ENCODE measurements around the gene HM13. TPM values are rescaled to one million over a fixed set of nuclear protein-coding genes. Genes with fewer than 3 reads are reported as not detected.
"Not testable (repeated sequence)": the region's sequence is repeated elsewhere in the genome, so short reads cannot be mapped to it uniquely, and the experiment has no call there.

The HM13 gene
- total RNA-seq, 2 donors from 2014 or later = 120 to 206 TPM

DNA sequence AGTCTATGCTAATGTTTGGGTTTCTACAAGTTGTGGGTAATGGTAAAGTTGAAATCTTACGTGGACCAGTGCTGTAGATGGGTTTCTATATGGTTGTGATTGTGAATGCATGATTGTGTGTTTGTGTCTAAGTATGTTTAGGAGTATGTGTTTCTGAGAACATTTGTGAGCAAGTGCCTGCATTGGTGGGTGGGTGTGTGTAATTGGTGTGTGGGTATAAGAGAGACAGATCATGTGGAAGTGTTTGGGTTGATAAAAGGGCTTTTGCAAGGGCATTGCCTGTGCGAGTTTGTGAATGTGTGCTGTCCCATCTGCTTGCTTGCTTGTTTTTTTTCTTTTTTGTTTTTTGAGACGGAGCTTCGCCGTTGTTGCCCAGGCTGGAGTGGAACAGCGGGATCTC is 65.0 kb downstream of the HM13 start:
- Histone ChIP-seq H3K4me1 (ENCODE audit: control insufficient read depth, insufficient read depth, low read length) (peaks cover 3% of the 10 kb centered on the region), H3K9me3 (ENCODE audit: control insufficient read depth, low read length) (no peaks in the 10 kb centered on the region), H3K9ac (ENCODE audit: extremely low read depth, low read length, poor library complexity, severe bottlenecking) (no peak overlapping the region), H3K27me3 (ENCODE audit: control insufficient read depth, insufficient read depth, low read length, poor library complexity, severe bottlenecking) (no peaks in the 10 kb centered on the region), H3K4me3 (ENCODE audit: low read length) (no peak overlapping the region), H3K36me3 (ENCODE audit: control insufficient read depth, insufficient read depth, low read length) (no peaks in the 10 kb centered on the region), H3K27ac (ENCODE audit: low read depth, low read length) (no peak overlapping the region)
- Mint-ChIP-seq H3K27me3 (ENCODE audit: insufficient read depth) (no peaks in the 10 kb centered on the region), H3K4me1 (peaks cover 34% of the 10 kb centered on the region), H3K4me3 (no peak overlapping the region), H3K36me3 (ENCODE audit: low read depth) (peaks cover 17% of the 10 kb centered on the region), H3K27ac (peak overlapping the region; percentile 13), H3K9me3 (peaks cover 4% of the 10 kb centered on the region)
- DNase-seq = no peak
- TF ChIP-seq, protein P1, sequence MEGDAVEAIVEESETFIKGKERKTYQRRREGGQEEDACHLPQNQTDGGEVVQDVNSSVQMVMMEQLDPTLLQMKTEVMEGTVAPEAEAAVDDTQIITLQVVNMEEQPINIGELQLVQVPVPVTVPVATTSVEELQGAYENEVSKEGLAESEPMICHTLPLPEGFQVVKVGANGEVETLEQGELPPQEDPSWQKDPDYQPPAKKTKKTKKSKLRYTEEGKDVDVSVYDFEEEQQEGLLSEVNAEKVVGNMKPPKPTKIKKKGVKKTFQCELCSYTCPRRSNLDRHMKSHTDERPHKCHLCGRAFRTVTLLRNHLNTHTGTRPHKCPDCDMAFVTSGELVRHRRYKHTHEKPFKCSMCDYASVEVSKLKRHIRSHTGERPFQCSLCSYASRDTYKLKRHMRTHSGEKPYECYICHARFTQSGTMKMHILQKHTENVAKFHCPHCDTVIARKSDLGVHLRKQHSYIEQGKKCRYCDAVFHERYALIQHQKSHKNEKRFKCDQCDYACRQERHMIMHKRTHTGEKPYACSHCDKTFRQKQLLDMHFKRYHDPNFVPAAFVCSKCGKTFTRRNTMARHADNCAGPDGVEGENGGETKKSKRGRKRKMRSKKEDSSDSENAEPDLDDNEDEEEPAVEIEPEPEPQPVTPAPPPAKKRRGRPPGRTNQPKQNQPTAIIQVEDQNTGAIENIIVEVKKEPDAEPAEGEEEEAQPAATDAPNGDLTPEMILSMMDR (conservative IDR thresholded peaks at IDR 0.05) = no peak
- WGBS, 2 experiments (ENCODE audit: insufficient coverage in 1 of 2, insufficient read length in 1 of 2) = 97 to 98% methylated on average over 5 to 6 of the region's 6 CpGs

DNA sequence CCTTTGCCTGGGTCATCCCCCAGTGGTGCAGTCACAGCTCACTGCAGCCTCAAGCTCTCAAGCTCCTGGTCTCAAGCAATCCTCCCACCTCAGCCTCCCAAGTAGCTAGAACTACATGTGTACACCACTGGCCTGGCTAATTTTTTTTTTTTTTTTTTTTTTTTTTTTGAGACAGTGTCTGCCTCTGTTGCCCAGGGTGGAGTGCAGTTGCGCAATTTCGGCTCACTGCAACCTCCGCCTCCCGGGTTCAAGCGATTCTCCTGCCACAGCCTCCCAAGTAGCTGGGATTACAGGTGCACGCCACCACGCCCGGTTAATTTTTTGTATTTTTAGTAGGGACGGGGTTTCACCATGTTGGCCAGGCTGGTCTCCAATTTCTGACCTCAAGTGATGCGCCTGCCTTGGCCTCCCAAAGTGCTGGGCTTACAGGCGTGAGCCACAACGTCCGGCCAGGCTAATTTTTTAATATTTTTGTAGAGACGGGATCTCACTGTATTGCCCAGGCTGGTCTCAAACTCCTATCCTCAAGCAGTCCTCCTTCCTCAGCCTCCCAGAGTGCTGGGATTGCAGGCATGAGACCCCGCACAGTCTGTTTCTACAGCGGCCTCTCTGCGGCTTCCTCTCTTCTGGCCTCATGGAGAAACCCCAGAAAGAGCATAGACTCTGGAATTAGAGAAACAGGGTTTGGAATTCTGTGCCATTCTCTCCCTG is 65.9 kb downstream of the HM13 start:
- peaks cover 19% of the 10 kb centered on the region for H3K36me3 Mint-ChIP-seq (ENCODE audit: low read depth)
- not testable (repeated sequence) for H3K4me3 Mint-ChIP-seq, H3K9me3 Mint-ChIP-seq

DNA sequence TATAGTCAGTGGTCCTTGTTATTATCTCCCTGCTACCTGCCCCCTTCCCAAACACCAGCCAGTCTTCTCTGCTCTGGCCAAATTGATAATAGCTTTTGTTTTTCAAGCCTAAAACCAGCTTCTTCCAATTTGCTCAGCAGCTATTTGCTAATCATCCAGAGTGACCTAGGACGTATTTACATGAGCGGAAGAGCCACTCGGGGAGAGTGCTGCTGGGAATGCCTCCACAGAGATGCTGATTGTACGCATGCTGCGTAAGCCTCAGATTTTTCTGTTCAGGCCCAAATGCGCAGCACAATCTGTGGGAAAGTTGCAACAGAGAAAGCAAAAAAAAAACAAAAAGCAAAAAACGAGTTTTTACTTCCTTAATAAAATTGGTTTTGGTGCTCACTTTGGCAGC is 66.5 kb downstream of the HM13 start:
- H3K36me3 ChIP-seq (ENCODE audit: control insufficient read depth, insufficient read depth, low read length) = no peaks in the 10 kb centered on the region
- WGBS, 2 experiments (ENCODE audit: insufficient coverage in 1 of 2, insufficient read length in 1 of 2) = 73 to 74% methylated on average over 6 to 7 of the region's 7 CpGs
- no peaks in the 10 kb centered on the region for H3K27me3 ChIP-seq (ENCODE audit: control insufficient read depth, insufficient read depth, low read length, poor library complexity, severe bottlenecking)
- peaks cover 40% of the 10 kb centered on the region for H3K4me1 Mint-ChIP-seq
- H3K36me3 Mint-ChIP-seq (ENCODE audit: low read depth) = peaks cover 20% of the 10 kb centered on the region
- H3K27me3 Mint-ChIP-seq (ENCODE audit: insufficient read depth) = no peaks in the 10 kb centered on the region
- no peaks in the 10 kb centered on the region for H3K9me3 ChIP-seq (ENCODE audit: control insufficient read depth, low read length)
- TF ChIP-seq, protein P1 (conservative IDR thresholded peaks at IDR 0.05) = no peak
- peak overlapping the region; percentile 56 for H3K27ac Mint-ChIP-seq
- H3K4me3 Mint-ChIP-seq = no peak overlapping the region
- H3K4me3 ChIP-seq (ENCODE audit: low read length) = no peak overlapping the region
- no peak overlapping the region for H3K9ac ChIP-seq (ENCODE audit: extremely low read depth, low read length, poor library complexity, severe bottlenecking)
- H3K27ac ChIP-seq (ENCODE audit: low read depth, low read length) = peak overlapping the region; percentile 94
- H3K4me1 ChIP-seq (ENCODE audit: control insufficient read depth, insufficient read depth, low read length) = peaks cover 3% of the 10 kb centered on the region
- DNase-seq = peak; percentile 36
- H3K9me3 Mint-ChIP-seq = peaks cover 4% of the 10 kb centered on the region

More for the DNA sequence above, 65.9 kb downstream of the HM13 start:
- peak overlapping the region; percentile 94 for H3K27ac ChIP-seq (ENCODE audit: low read depth, low read length)
- not testable (repeated sequence) for H3K36me3 ChIP-seq (ENCODE audit: control insufficient read depth, insufficient read depth, low read length); H3K4me1 ChIP-seq (ENCODE audit: control insufficient read depth, insufficient read depth, low read length); H3K9me3 ChIP-seq (ENCODE audit: control insufficient read depth, low read length); H3K4me3 ChIP-seq (ENCODE audit: low read length); H3K27me3 Mint-ChIP-seq (ENCODE audit: insufficient read depth); H3K27me3 ChIP-seq (ENCODE audit: control insufficient read depth, insufficient read depth, low read length, poor library complexity, severe bottlenecking); DNase-seq; H3K9ac ChIP-seq (ENCODE audit: extremely low read depth, low read length, poor library complexity, severe bottlenecking)
- WGBS, 2 experiments (ENCODE audit: insufficient coverage in 1 of 2, insufficient read length in 1 of 2) = 95 to 96% methylated on average over 14 to 17 of the region's 17 CpGs
- Mint-ChIP-seq H3K4me1 (peaks cover 35% of the 10 kb centered on the region), H3K27ac (peak overlapping the region; percentile 56)

Data from endodermal cell (in vitro differentiated cells).